ENCODE data around the gene PLA2G4B. TPM values are rescaled to one million over a fixed set of nuclear protein-coding genes. Genes with fewer than 3 reads are reported as not detected.
"Not testable (repeated sequence)": the region's sequence is repeated elsewhere in the genome, so short reads cannot be mapped to it uniquely, and the experiment has no call there.

PLA2G4B gene
- total RNA-seq, 6 experiments from 2014 or later: 0.31 to 7.3 (median 4.7) TPM

DNA sequence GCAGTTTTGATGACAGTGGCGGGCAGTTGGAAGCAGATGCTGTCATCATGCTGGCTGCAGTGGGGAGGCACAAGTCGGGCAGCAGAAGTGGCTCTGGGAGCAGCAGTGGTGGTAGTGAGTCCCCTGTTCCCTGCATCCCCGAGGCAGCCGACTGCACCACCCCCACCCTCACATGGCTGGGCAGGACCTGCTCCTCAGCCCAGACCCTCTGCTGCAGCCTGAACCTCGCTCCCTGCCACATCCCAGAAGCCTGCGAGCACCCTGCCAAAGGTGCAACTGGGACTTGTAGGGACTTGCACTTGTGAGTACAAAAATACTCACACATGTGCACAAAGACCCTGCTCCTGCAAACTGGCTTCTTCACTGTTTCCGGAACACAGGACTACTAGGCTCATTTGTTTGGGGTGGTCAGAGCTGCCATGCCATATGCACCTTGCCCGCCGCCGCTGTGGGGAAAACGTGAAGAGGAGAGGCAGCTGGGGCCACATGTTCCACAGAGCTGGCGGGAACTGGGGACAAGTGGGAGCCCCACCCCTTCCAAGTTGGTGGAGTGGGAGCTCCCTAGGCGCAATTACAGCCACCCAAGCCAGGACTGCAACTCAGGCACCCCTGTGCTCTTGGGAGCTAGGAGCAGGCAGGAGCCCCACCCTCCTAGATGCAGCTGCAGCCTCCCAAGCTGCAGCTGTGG, 8.5 kb upstream of the PLA2G4B start:
- Histone ChIP-seq H3K4me3 (no peak overlapping the region), H3K9me3 (no peaks in the 10 kb centered on the region), H3K27me3 (no peaks in the 10 kb centered on the region), H3K27ac (no peak overlapping the region), H3K4me1 (peaks cover 0 to 14% (median 6%) of the 10 kb centered on the region in 4 donors), H3K36me3 (no peaks in the 10 kb centered on the region)
- TF ChIP-seq, protein P1, sequence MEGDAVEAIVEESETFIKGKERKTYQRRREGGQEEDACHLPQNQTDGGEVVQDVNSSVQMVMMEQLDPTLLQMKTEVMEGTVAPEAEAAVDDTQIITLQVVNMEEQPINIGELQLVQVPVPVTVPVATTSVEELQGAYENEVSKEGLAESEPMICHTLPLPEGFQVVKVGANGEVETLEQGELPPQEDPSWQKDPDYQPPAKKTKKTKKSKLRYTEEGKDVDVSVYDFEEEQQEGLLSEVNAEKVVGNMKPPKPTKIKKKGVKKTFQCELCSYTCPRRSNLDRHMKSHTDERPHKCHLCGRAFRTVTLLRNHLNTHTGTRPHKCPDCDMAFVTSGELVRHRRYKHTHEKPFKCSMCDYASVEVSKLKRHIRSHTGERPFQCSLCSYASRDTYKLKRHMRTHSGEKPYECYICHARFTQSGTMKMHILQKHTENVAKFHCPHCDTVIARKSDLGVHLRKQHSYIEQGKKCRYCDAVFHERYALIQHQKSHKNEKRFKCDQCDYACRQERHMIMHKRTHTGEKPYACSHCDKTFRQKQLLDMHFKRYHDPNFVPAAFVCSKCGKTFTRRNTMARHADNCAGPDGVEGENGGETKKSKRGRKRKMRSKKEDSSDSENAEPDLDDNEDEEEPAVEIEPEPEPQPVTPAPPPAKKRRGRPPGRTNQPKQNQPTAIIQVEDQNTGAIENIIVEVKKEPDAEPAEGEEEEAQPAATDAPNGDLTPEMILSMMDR (IDR thresholded peaks at IDR 0.05): no peak
- TF ChIP-seq POLR2A (IDR thresholded peaks at IDR 0.05): no peak
- peak in 1 of 3 donors; percentile 54 for DNase-seq
- intact Hi-C loops (cut with DNase I): loop anchor here in 1 of 2 donors (10.0 kb wide), 1 partner anchor 75 kb away; no protein-coding TSS in a partner anchor
- WGBS (ENCODE audit: insufficient coverage, low coverage, low lambda C conversion rate, missing lambda C conversion rate): no CpG with 5 or more reads among the region's 13 CpGs
- ATAC-seq: no peak

DNA sequence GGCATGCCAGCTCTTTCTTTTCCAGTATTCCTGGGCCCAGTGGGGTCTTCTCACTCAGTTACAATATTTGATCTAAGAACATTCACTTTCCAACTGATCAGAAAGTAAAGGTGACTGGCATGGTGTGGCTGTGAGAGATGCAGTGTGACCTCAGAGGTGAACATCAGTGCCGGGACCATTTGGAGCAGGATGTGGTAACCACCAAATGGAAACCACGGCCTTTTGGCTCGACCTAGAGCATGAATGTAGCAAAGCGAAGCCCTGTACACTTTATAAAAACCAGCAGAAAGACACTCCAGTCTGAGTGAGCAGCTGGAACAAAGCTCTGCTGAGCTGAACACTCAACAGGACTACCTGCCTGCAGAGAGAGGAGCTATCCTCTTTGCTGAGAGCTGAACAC, 7.4 kb upstream of the PLA2G4B start:
- H3K9me3 ChIP-seq; H3K36me3 ChIP-seq; H3K27ac ChIP-seq; H3K4me3 ChIP-seq; H3K27me3 ChIP-seq; ATAC-seq; DNase-seq; intact Hi-C loops (cut with DNase I): not testable (repeated sequence)
- WGBS (ENCODE audit: insufficient coverage, low coverage, low lambda C conversion rate, missing lambda C conversion rate): 63% methylated on average over 4 of the region's 4 CpGs
- H3K4me1 ChIP-seq: peaks cover 0 to 14% (median 6%) of the 10 kb centered on the region in 4 donors

DNA sequence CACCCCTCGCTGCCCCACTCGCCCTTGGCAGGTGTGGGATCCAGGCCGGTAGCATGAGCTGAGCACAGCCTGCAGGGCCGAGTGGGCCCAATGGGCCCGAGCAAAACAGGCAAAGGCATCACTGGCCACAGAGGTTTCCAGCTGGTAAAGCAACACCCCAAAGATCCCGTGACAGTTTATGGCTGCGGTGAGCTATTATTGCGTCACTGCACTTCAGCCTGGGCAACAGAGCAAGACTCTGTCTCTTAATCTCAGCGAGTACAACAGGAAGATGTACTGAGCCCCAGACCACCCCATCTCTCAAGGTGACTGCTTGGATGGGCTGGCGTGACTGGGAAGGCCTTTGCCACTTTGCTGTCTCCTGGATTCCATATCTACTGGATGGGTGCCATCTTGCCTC, 6.4 kb upstream of the PLA2G4B start:
- ATAC-seq (no peak), DNase-seq (no peak)
- no peaks in the 10 kb centered on the region for H3K27me3 ChIP-seq
- intact Hi-C loops (cut with DNase I): no loop called here
- WGBS (ENCODE audit: insufficient coverage, low coverage, low lambda C conversion rate, missing lambda C conversion rate): no CpG with 5 or more reads among the region's 10 CpGs
- peaks cover 0 to 13% (median 6%) of the 10 kb centered on the region in 4 donors for H3K4me1 ChIP-seq
- H3K27ac ChIP-seq: no peak overlapping the region
- no peaks in the 10 kb centered on the region for H3K36me3 ChIP-seq
- TF ChIP-seq, protein P1 (IDR thresholded peaks at IDR 0.05): no peak
- TF ChIP-seq POLR2A (IDR thresholded peaks at IDR 0.05): no peak
- H3K4me3 ChIP-seq: no peak overlapping the region
- no peaks in the 10 kb centered on the region for H3K9me3 ChIP-seq

DNA sequence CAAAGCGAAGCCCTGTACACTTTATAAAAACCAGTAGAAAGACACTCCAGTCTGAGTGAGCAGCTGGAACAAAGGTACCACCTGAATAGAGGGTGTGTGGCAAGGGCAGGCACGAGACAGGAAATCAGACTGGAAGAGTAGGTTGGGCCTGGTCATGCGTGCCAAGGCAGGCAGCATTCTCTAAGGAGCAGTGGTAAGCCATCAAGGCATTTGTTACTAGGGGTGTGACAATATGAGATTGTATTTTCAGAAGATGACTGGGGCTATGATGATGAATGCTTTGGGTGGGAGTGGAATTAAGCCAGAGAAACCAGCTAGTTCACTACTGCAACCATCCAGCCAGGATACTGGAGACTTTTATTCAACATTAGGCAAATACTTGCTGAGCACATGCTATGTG, 5.8 kb upstream of the PLA2G4B start:
- TF ChIP-seq POLR2A (IDR thresholded peaks at IDR 0.05): no peak
- TF ChIP-seq, protein P1 (IDR thresholded peaks at IDR 0.05): no peak
- ATAC-seq (no peak), DNase-seq (no peak)
- Histone ChIP-seq H3K36me3 (no peaks in the 10 kb centered on the region), H3K9me3 (no peaks in the 10 kb centered on the region), H3K27ac (no peak overlapping the region), H3K27me3 (no peaks in the 10 kb centered on the region), H3K4me3 (no peak overlapping the region), H3K4me1 (peaks cover 0 to 9% (median 4%) of the 10 kb centered on the region in 4 donors)
- 83% methylated on average over 3 of the region's 3 CpGs for WGBS (ENCODE audit: insufficient coverage, low coverage, low lambda C conversion rate, missing lambda C conversion rate)
- intact Hi-C loops (cut with DNase I): no loop called here

DNA sequence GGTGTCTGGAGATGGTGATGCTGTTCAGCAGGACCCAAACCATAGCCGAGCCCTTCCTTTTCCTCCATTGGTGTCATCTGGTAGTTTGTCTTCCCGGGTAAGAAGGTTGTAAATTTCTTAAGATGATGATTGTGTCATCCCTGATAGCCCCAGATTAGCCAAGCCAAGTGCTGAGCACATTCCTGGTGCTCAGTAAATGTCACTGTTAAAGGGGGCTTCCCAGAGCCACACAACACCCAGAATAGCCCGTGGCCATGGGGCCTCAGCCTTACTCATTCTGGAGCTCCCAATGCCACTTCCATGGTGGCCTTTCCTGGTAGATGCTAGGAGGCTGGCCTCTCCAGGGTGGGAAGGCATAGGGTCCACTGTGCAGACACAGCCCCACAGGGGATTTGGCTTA, 4.6 kb upstream of the PLA2G4B start:
- intact Hi-C loops (cut with DNase I): no loop called here
- no CpG with 5 or more reads among the region's 3 CpGs for WGBS (ENCODE audit: insufficient coverage, low coverage, low lambda C conversion rate, missing lambda C conversion rate)
- TF ChIP-seq, protein P1 (IDR thresholded peaks at IDR 0.05): no peak
- TF ChIP-seq POLR2A (IDR thresholded peaks at IDR 0.05): no peak
- Histone ChIP-seq H3K27ac (no peak overlapping the region), H3K9me3 (no peaks in the 10 kb centered on the region), H3K27me3 (no peaks in the 10 kb centered on the region), H3K36me3 (no peaks in the 10 kb centered on the region), H3K4me1 (peaks cover 0 to 4% (median 2%) of the 10 kb centered on the region in 4 donors), H3K4me3 (no peak overlapping the region)
- DNase-seq (no peak), ATAC-seq (no peak)
